GM18909 (cell line): ENCODE data around the gene LGI2.

ENCODE experiments used
- ATAC-seq: cut with Tn5 transposase; IDR thresholded peaks from one replicate; pipeline ENCODE4 v1.9.1; 2021; ENCODE audit warnings: mild to moderate bottlenecking; ENCODE audit not compliant: unreplicated experiment, poor library complexity

LGI2 gene

GRCh38 chr4:25000639-25001038 is 30.1 kb downstream of the LGI2 start:
- no peak for ATAC-seq

- ATAC-seq: no peak
These were observed 31.2 kb downstream of the LGI2 start for GRCh38 chr4:24999392-25000089.

DNA sequence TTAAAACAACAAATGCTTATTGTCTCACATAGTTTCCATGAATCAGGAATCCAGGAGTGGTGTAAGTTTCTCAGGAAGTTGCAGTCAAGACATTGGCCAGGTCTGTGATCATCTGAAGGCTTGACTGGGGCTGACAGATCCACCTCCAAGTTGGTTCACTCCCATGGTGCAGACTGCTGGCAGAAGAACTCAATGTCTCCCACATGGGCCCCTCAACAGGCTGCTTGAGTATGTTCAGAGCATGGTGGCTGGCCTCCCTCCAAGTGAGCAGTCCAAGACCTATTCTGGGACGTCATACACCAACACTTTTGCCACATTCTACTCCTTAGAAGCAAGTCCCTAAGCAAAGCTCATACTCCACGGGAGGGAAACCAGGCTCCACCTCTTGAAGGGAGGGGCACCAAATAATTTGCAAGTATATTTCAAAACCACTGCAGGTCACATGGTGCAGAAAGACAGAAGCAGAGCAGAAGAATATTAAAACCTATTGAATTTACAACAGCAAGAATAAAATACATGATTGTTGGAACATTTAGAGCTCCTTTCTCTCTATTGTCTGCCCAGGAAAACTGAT is 35.3 kb downstream of the LGI2 start:
- ATAC-seq: no peak

GRCh38 chr4:24993551-24994080 is 37.1 kb downstream of the LGI2 start:
- no peak for ATAC-seq

DNA sequence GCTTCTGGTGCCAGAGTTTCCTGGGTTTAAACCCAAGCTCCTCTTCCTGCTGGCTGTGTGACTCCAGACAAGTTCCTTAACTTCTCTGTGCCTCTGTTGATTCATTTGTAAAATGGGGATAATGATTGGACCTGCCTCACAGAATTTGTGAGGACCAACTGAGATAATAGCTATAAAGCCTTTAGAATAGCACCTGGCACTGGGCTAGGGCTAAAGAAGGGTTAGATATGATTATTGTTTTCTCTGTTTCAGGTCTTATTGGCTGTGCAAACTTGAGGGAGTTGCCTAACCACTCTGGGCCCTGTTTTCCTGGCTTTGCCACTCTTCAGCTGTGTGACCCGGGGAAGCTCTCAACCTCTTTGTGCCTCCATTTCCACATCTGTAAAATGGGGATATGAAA is 37.8 kb downstream of the LGI2 start:
- ATAC-seq: no peak

- ATAC-seq: no peak
These were observed 39.7 kb downstream of the LGI2 start for GRCh38 chr4:24991015-24991414.

GRCh38 chr4:24989327-24989726 is 41.4 kb downstream of the LGI2 start:
- no peak for ATAC-seq

- ATAC-seq: no peak
These were observed 42.0 kb downstream of the LGI2 start for GRCh38 chr4:24988776-24989175.

- ATAC-seq: no peak
These were observed 45.9 kb downstream of the LGI2 start for GRCh38 chr4:24984602-24985532.

DNA sequence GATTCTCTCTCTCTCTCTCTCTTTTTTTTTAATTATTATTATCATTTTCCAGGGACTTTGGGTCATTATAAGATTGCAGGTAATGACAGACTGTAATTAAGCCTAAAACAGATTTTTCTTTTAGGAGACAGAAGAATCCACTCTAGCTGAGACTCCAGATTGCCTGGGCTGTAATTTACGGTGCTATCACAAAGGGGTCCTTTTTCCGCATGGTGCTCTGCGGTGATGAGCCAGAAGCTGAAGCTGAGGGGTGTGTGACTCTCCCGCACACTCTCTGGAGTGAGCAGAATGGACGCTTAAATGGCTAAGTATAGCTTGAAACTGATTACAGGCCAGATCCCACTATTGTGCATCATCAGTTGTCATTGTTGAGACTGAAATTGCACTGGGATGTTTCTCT is 50.0 kb downstream of the LGI2 start:
- ATAC-seq: no peak

DNA sequence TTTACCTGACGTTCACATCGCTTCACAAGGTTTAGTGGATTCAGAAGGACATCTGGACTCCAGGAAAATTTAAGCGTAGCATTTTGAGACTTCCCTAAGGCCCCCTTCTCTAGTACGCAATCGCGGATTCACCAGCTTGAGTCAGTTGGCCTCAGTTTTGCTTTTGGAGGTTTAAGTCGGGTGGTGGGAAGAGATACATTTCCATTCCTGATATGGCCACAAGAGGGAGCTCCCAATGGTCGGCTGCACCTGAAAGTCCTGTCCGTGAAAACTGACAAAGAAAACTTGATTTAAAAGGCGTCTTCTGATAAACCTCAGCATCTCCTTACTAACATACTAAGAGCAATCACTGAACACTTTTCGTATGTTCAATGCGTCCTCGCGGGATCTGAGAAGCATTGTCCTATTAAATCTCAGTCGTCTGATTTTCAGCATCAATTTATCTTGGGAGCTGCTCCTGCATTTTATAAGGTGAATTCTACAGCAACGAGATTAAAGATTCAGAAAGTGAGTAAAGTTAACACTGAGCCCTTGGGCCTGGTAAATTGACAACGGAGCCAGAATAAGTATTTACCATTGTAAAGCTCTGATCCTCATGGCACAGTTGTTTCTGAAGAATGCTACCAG is 50.6 kb downstream of the LGI2 start:
- ATAC-seq: peak; percentile 75

DNA sequence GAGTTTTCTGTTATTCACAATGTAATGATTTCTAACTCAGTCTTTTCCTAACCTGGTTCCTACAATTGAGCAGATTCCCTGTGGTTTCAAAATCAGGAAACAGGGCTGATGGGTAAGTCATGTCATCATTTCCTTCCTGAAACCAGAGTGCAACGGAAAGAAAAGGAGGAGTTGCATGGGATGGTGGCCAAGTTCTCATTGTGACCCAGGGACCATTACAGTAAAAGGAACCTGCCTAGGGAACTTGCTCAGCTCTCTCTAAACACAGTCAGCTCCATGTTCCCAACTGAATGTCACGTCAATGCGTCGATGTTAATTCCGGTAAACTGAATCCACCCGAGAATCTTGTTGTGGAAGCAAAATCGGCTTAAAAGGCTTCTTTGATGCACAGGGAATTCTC is 51.2 kb downstream of the LGI2 start:
- ATAC-seq: no peak

DNA sequence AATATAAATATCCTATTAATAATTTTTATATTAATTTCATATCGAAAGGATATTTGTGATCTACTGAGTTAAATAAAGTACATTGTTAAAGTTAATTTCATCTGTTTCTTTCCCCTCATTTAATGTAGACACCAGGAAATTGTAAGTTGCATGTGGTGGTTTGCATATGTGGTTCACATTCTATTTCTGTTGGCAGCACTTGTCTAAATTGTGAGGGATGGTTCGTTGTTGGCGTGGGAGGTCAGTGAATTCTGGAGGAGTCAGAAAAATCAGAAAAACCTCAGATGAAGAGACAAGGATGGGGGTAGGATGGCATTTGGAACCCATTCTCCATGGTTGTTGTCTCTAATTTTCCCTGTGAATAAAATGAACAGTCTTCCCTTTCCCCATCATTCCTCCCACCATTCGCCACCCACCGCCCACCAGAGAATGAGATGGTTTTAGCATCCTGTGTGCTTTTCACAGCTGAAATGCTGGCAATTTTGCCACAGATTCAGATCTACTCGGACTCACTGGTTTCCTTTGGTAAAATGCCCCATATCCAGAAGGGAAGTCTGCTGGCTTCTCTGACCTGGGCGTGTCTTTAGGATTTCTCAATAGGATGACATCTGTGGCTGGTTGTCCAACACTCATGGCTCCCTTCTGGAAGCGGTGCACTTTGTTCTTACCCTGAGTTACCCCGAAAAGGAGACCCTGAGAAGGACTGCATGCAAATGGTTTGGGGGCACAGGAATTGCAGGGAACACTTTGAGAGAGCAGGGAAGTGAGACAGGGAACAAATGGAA is 52.3 kb downstream of the LGI2 start:
- no peak for ATAC-seq

- no peak for ATAC-seq
These were observed 55.2 kb downstream of the LGI2 start for GRCh38 chr4:24975510-24975909.

DNA sequence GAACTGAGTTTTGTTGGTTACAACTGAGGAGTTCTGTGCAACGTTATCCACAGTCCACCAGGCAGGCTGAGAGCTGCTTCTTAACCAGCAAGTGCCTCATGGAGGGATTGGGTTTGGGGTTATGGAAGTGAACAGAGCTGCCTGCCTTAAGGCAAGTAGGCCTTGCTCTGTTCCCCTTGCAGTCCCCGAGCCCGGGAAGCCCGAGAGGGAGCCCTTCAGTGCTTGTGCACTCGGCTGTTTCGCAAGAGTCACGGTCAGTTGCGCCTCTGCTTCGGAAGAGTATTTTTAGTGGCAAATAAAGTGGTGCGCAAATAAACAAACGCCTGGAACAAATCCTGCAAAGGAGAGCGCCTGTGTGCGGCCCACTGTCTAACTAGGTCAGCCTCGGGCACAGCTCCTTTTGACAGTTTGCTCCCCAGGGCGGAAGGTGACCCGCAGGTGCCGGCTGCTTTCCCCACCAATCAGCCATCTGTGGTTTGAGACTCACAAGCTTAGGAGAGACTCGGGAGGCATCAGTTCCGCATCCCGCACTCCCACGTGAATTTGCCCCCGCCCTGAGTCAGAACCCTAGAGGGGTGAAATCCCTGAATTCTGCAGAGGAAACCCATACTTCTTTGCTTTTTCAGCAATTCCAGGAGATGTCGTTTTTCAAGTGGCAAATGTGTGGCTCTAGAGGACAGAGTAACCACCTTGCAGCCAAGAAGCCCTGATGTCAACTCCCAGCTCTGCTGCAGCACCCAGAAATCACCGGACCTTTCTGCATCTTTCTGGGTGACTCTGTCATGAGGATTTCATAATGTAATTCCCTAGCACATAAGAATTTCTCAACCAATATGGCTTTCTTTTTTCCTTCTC is 56.8 kb downstream of the LGI2 start:
- ATAC-seq: no peak

DNA sequence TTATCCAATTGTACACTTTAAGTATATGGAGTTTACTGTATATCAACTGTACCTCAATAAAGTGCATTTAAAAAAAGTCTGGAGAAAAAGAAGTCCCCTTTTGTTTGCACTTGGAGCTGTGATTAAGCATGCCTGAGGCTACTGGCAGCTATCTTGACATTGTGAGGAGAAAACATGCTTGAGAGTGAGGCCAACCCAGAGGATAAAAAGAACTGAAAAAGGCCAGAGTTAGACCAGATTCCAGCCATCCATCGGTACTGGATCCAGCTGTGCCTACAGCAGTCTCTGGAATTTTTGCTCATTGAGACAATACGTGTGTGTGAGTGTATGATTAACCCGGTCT is 57.4 kb downstream of the LGI2 start:
- ATAC-seq: no peak

DNA sequence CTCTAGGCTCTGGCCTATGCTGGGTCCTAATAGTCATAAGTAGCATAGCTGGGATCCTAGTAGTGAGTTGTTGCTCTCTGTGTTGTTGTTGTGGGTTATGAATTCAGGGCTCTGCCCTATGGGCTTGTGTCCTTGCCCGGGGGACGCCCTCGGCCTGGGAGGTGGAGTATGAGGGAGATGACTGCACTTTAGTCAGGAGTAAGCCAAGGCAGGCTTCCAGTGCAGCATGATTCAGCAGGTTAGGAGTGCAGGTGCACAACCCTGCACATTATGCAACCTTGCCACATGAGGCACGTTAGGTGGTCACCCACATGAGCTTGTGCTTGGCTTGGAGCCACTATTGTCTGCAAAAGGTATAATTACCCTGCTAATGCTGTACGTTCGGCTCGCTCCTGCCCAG is 59.6 kb downstream of the LGI2 start:
- no peak for ATAC-seq

GRCh38 chr4:24970635-24971034 is 60.1 kb downstream of the LGI2 start:
- ATAC-seq: no peak

DNA sequence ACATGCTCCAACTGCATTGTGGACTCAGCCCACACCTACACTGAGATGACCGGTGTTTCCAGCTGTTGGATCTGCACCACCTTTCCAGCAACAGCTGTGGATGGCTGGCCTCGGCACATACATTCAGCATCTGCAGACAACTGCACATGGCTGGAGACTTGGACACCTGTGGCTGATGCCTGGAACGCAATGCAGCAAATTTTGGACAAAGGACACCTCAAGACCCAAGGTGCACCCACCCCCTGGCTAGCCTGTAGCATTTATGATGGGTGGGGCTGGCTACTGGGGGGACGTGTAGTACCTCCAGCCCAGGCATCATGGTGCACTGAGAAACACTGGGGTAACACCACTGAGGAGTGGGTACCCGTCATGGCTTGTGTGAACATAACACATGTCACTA is 60.6 kb downstream of the LGI2 start:
- no peak for ATAC-seq
